Right ventricle myocardium superior (tissue), 1 donor: ENCODE measurements around the gene ITPR2. TPM values are rescaled to one million over a fixed set of nuclear protein-coding genes. Genes with fewer than 3 reads are reported as not detected.
"Not testable (repeated sequence)": the region's sequence is repeated elsewhere in the genome, so short reads cannot be mapped to it uniquely, and the experiment has no call there.

Source experiments
- ATAC-seq: fragments of 200-7000 bp; cut with Tn5 transposase; one replicate; pipeline ENCODE4 v1.9.1; 2020; ENCODE audit warnings: mild to moderate bottlenecking; ENCODE audit not compliant: poor library complexity
- DNase-seq: peaks from one replicate; pipeline ENCODE4 v3.0.0-alpha.2; 2020
- intact Hi-C: fragments of 100-400 bp; cut with DNase I; formaldehyde crosslinking; loops from one replicate; pipeline ENCODE4 v1.11.2; 2022
- total RNA-seq: library from RNA; stranded (reverse); fragmentation: NEBNext Ultra II Directional; extraction: Animal tissue kit (Norgen Biotek cat#: 25700); gene quantifications from one replicate; pipeline ENCODE4 v1.2.1, GENCODE V29; 2021
- donor health status: DM: no; HTN: yes; CAD: no; lungs with severe emphysema.

Gene ITPR2
- total RNA-seq, 1 donor from 2014 or later, result 10.0 TPM

DNA sequence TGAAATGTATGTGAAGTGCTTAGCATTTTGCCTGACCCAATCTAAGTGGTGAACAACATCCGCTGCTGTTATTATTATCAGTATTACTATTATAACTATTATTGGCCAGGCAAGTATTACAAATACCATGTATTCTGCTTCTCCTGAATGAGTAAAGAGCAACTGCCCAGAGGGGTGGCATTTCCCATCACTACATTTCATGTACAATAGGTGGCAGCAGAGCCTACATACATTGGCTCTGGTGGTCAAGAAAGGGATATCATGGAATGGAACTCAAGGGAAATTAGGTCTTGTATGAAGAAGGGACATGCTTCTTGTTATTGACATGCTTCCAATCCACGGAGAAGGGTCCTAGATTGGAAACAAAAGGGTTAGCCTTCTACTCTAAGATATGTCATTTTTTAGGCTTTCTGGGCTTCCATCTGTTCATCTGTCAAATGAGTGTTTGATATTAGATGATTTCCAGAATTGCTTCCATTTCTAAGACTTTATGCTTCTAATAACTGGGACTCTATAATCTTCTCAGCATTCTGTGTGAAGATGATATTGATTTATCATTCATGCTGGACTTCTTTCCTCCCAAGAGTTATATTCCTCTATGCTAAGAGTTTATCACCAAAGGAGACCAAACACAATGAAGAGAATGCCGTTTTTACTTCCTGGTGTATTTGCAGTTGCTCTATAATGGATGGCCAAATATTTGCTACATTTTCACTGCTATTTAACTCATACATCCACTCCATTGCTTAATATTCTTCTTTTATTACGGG is 398.5 kb downstream of the ITPR2 start:
- intact Hi-C loops, result loop anchor here (10.0 kb wide), 1 partner anchor 220 kb away; no protein-coding TSS in a partner anchor
- DNase-seq, result no peak
- ATAC-seq, result peak; percentile 81

DNA sequence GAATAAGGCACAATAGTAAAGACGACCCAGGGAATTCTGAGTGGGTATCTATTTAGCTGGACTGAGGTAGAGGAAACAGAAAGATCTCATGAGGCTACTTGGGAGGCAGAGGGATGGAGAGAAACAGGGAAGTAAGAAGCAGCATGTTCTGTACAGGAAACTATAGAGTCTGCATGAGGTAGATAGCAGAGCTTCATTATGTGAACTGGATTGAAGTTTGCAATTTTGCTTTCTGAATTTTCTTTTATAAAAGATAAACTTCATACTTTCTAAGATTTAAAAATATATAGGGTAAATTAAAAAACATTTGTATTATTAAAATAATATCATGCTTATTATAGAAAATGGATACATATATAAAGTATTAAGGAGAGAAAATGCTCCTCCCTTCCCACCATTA is 399.3 kb downstream of the ITPR2 start:
- intact Hi-C loops, result loop anchor here (10.0 kb wide), 1 partner anchor 221 kb away; no protein-coding TSS in a partner anchor
- not testable (repeated sequence) for ATAC-seq, DNase-seq

DNA sequence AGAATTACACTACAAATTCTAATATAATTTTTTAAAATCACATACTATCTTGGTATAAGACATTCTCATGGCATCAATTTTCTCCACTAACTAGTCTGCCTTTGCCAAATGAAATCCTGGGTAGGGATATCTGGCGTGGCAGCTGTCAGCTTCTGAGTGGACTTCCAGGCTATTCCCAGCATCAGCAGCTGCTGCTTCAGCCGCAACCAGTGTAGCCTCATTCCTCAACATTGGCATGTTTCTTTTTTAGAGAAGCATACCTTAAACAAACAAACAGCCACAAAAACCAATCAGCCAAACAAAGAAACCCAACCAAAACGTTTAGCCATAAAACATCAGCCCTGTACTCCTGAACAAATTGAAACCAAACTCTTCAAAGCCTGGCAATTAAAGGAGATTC is 401.8 kb downstream of the ITPR2 start:
- intact Hi-C loops, result loop anchor here (10.0 kb wide), 1 partner anchor 224 kb away; no protein-coding TSS in a partner anchor
- no peak for ATAC-seq

DNA sequence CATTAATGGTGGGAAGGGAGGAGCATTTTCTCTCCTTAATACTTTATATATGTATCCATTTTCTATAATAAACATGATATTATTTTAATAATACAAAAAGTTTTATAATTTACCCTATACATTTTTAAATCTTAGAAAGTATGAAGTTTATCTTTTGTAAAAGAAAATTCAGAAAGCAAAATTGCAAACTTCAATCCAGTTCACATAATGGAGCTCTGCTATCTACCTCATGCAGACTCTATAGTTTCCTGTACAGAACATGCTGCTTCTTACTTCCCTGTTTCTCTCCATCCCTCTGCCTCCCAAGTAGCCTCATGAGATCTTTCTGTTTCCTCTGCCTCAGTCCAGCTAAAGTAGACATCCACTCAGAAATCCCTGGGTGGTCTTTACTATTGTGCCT is 402.4 kb downstream of the ITPR2 start:
- not testable (repeated sequence) for ATAC-seq
- intact Hi-C loops, result loop anchor here (10.0 kb wide), 1 partner anchor 224 kb away; no protein-coding TSS in a partner anchor

More for the DNA sequence above, 401.8 kb downstream of the ITPR2 start:
- no peak for DNase-seq

DNA sequence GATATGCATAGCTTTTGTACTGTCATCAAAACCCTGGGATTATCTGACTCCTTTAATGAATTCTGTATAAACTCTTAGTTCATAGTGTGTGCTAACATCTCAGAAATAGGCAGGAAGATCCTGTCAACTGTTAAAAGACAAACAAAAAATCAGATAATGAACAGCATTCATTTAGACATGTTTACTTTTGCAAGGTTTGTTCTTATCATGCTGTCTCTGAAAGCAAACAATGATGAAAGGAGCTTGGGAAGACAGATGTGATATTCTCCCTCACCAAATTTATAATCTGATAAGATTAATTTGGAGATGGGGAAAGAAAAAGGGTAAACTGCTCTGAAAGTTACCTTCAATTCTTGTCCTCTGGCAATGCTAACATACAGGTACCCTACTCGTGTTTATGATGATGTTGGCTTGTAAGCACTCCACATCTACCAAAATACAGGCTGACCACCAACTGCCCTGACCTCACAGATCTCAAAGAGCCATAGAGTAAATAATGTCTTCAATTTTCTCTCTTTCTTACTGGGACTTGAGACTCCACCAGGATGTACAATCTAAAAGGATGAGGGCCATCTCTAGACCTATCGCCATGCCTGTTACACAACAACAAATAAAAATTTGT is 403.8 kb downstream of the ITPR2 start:
- intact Hi-C loops, result no loop called here
- no peak for DNase-seq
- no peak for ATAC-seq

More for the DNA sequence above, 402.4 kb downstream of the ITPR2 start:
- not testable (repeated sequence) for DNase-seq

DNA sequence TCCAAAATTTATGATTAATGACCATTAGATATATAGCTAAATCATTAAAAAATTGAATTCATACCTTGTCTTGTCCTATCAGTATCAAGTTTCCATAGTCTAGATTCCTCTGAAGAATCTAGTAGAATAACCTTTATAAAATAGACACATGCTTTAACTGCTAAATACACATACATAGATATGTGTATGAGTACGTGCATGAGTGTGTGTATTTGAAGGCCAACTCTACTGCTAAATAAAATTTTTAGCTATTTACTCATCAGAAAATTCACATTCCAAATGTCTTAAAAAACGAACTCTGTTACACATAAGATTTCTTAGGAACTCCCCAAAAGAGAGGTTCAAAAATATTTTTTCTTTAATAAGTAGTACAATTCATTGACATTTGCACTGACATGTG is 404.6 kb downstream of the ITPR2 start:
- no peak for DNase-seq
- intact Hi-C loops, result no loop called here
- no peak for ATAC-seq

DNA sequence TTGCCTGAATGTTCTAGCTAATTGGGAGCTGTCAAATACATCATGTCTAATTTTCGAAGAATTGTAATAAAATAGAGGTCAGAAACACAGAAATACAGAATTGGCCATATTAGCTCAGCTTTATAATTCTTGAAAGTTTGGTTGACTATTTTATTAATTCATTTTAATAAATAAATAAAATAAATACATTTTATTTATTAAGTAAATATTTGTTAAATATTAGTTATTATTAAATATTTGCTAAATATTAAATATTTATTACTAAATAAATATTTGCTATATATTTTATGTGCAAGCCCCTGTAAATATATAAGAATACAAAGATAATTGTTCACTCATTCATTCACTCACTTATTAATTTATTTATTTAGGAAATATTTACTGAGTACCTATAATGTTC is 406.3 kb downstream of the ITPR2 start:
- no peak for ATAC-seq
- intact Hi-C loops, result no loop called here
- no peak for DNase-seq

DNA sequence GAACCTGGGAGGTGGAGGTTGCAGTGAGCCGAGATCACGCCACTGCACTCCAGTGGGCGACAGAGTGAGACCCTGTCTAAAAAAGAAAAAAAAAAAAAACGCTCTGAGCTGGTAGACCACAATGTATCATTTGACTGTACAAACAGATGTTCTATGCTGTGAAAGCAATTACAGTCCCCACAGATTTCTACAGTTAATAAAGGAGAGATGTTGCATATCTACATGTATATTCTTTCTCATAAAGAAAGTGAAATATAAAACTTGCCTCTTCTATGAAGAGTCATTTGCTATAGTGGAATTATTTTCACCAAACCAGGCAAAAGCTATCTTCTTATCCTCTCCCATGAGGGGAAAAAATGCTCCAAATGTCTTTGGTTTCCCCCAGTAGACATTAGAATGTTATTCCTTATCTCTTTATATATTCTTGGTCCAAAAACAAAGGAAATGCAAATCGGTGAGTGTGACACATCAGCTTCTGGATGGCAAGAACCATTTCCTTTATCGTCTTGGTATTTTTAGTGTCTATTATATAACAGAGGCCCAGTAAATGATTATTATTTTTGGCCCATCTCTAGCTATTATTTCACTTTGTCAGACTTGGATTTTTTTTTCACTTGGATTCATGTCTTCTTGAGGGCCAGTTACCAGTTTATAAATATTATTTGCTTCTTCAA is 407.3 kb downstream of the ITPR2 start:
- ATAC-seq (no peak), DNase-seq (no peak)
- intact Hi-C loops, result no loop called here

DNA sequence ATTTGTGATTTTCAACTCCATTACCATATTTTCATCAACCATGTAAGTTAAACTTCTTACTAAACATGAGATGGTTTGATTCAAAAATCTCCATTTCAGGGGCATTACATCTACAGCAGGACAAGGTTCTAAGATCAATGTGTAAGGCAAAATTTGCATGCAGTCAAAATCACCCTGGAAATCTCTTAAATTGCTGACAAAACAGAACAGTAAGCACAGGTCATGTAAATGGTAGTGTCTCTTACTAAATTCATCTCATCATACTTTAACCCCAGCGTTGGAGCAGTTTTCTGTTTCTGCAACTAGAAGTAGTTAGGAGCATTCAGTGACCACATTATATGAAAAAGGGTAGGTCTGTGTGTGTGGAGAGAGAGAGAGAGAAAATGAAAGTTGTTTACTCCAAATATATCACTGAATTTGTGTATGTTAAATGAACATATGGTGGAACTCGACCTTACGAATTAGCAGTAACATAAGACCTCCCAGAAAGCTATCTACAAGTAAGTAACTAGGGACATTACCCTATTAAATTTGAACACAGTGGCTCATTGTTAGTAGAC is 410.1 kb downstream of the ITPR2 start:
- ATAC-seq, result no peak
- intact Hi-C loops, result no loop called here
- DNase-seq, result no peak

DNA sequence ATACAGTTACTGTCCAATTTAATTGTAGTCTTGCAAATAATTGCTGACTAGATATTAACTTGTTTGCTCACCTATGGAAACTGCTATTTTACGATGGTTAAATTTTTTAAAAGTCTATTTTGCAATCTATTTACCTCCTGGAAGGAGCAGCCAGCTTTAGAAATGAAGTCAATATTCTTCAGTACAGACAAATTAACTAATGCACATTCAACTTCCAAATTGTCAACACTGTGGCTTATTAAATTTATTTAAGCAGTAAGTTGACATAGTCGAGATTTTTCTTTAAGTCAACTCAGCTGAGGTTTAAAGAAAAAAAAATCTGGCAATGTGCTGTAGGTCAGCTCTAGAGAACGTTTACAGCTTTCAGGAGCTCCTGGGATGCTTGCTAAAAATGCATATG is 416.4 kb downstream of the ITPR2 start:
- DNase-seq, result no peak
- intact Hi-C loops, result no loop called here
- ATAC-seq, result no peak

DNA sequence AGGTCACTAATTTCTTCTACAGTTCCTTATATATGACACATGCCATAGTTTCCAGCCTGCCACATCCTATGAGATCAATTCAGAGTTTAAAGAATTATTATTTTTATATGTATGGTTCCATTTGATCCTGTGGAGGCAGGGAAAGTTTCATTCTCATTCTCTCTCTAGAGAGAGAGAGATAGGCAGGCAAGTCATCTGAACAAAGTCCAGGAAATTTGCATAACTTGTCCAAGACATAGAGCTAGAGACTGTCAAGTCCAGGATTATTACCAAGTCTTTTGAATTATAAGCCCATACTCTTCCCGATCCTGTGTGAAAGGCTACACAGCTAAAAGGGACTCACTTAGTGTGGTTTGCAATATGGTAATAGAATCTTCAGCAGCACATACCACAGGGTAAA is 422.3 kb downstream of the ITPR2 start:
- DNase-seq (no peak), ATAC-seq (no peak)
- intact Hi-C loops, result no loop called here

DNA sequence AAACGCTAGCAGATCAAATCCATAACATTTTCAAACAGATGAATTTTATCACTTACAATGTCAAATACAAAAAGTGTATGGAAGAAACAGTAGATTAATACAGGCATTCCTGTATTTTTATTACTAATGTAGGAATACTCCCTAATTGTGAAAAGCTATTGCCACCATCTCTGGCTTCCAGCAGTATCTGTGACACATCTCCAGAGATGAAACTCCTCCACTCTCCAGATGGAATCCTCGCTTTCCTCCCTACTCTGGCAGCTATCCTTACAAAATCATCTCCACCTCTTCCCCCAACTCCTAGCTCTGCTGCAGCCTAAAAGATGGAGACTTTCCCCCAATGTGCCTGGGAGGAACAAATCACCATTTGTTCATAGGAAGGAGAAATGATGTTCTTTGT is 426.2 kb downstream of the ITPR2 start:
- DNase-seq, result no peak
- intact Hi-C loops, result no loop called here
- ATAC-seq, result no peak

DNA sequence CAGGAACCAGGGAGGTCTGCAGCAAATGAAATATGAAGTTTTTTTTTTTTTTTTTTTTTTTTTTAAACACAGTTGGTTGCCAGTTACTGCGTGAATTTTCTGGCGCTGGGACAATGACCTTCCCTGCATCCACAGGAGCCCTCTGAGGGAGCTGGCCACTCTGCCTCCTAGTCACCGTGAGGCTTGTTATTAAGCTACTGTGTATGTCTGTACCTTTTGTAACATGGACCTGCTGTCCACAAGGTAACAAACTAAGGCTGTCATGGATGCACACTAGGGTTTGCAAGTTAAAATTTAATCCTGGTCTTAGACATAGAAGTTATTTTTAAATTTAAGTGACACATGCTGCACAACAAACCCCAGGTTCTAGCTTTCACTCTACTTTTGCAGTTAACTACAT is 426.6 kb downstream of the ITPR2 start:
- intact Hi-C loops, result no loop called here
- ATAC-seq, result no peak
- DNase-seq, result no peak

DNA sequence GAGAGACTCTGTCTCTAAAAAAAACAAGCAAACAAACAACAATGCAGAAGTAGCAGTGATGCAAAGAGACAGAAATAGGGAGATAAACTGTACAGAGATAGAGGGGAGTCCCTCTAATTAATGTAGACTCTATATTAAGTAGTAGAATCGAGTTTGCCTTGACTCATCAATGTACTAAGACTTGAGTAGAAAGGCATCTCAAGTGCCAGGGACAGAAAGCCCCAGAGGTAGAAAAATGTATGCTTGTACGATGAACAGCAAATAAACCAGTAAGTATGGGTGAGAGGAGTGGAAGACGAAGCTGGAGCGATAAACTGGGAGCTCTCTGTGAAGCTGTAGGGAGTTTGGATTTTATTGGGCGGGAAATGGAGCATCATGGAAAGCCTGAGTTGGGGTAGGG is 429.4 kb downstream of the ITPR2 start:
- intact Hi-C loops, result no loop called here
- no peak for DNase-seq
- ATAC-seq, result no peak

DNA sequence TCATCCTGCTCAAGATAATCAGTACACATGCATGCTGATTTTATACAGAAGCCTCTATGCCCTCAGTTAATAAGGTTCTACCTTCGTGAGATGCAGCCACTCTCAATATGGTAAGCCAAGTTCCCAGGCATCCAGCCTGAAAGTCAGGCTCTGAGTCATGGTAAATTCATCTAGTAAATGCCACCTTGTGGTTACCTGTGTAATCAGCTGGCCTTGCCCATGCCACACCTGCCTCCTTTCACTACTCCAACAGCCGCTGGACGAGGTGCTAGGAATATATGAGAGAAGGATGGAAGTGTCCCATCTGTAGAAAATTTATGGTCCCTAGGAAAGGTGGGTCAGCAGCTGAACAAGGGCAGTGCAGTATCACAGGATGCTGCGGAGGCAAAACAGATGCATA is 430.3 kb downstream of the ITPR2 start:
- DNase-seq (no peak), ATAC-seq (peak; percentile 64)
- intact Hi-C loops, result no loop called here

DNA sequence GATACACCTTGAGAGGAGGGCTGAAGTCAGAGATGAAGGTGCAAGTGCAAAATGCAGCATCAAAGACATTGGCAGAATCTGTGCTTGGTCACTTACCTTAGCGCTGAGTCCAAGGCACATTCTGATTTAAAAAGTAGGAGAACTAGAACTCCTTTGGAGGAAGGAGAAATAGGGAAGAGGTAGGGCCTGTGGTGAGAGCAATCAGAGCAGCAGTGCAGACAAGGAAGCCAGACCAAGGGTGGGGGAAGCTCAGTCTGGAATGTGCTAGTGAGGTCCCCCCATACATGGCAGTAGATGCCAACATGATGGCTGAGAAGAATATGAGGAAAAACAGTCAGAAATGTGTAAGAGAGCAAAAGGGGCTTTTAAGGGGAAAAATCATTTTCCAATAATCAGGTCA is 431.1 kb downstream of the ITPR2 start:
- intact Hi-C loops, result no loop called here
- no peak for ATAC-seq
- DNase-seq, result no peak

DNA sequence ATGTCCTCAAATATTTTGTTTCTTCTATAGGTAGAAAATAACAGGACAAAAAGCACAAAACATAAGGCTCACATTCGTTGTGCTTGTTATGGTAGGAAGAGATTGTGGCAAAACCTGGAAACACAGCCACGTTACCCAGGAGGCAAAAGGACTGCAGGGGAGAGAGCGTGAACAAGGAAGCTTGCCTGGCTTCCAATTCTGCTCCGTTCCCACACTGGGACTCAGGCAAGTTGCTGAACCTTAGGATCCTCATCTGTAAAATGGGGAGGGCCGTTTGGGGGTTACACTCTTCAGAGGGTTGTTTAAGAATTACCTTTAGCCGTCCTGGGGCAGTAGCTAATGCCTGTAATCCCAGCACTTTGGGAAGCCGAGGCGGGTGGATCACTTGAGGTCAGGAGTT is 432.4 kb downstream of the ITPR2 start:
- intact Hi-C loops, result no loop called here
- ATAC-seq, result no peak
- no peak for DNase-seq

DNA sequence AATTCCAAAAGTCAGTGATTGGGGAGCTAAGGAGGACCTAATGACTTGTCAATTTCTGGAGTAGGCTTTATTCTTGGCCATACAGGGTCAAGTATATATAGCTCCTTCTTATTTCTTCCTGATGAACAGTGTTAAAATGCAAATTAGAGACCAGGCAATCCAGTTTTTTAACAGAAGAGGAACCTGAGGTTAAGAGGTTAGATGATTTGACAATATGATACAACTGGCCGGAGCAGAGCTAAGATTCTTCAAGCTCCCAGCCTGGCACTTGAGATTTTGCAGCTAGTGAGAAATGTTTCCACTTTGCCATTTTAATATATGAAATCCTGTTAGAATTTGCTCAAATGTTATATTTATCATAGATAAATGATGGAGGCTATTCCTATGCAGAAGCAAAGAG is 433.6 kb downstream of the ITPR2 start:
- DNase-seq, result no peak
- intact Hi-C loops, result loop anchor here (10.0 kb wide), 1 partner anchor 275 kb away; the partner anchor contains the start of gene BHLHE41

DNA sequence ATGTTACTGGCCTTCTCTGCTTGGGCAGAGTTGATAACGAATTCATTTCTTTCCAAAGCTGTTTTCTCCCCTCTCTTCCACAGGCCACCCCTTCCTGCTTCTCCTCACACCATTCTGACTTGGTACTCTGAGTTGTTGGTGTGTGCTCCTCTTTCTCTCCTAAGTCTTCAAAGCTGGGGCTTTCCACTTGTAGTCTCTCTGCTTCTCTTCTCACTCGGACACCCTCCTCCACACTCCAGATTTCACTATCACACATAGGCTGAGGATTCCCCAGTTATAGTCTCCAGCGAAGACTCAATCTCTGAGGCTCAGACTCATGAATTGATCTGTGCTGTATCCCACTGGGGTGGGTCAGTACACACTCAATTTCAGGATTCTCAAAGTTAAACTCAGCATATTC is 436.6 kb downstream of the ITPR2 start:
- intact Hi-C loops, result loop anchor here (10.0 kb wide), 1 partner anchor 272 kb away; the partner anchor contains the start of gene BHLHE41
- ATAC-seq (no peak), DNase-seq (no peak)

More for the DNA sequence above, 433.6 kb downstream of the ITPR2 start:
- no peak for ATAC-seq
